HepG2 (cell line): ENCODE measurements around the gene BRPF1. TPM values are rescaled to one million over a fixed set of nuclear protein-coding genes. Genes with fewer than 3 reads are reported as not detected.
A peak's percentile ranks its signal among the peaks of the same experiment; 100 is the strongest.

Source experiments
- ASH2L ChIP-seq: fragments of 300-600, 200-600 bp; sonication (generic); IDR thresholded peaks from 2 replicates; pipeline ENCODE4 v1.7.0; 2017; ENCODE audit warnings: low read depth, mild to moderate bottlenecking, moderate library complexity, mixed read lengths, low read length; ENCODE audit not compliant: insufficient read length
- EP300 ChIP-seq, 3 experiments: sonication (generic) in 1 of 3; formaldehyde crosslinking in 1 of 3; IDR thresholded peaks; 2 replicates each; pipeline versions ENCODE4 v1.5.1 to v1.6.1; 2011 to 2020; ENCODE audit warnings: low read depth in 2 of 3, low read length in 2 of 3, borderline replicate concordance in 1 of 3, improper control_type of control experiment in 1 of 3, mild to moderate bottlenecking in 1 of 3, missing genetic modification reagents in 1 of 3, moderate library complexity in 1 of 3
- FLYWCH1 ChIP-seq: sonication (generic); formaldehyde crosslinking; IDR thresholded peaks from 2 replicates; pipeline ENCODE4 v1.8.1; 2023; ENCODE audit warnings: mild to moderate bottlenecking, missing genetic modification reagents
- GTF2F1 ChIP-seq: fragments of 150-350 bp; IDR thresholded peaks from 2 replicates; pipeline ENCODE4 v1.6.1; 2014; ENCODE audit warnings: low read length
- HNRNPK ChIP-seq: fragments of 200-400 bp; formaldehyde crosslinking; IDR thresholded peaks from 2 replicates; pipeline ENCODE4 v1.6.1; 2018; ENCODE audit warnings: low read length, low read depth, moderate library complexity, mild to moderate bottlenecking; ENCODE audit not compliant: poor library complexity, severe bottlenecking
- HOXA9 ChIP-seq: sonication (generic); formaldehyde crosslinking; IDR thresholded peaks from 2 replicates; pipeline ENCODE4 v1.8.1; 2022; ENCODE audit warnings: missing genetic modification reagents, mild to moderate bottlenecking, moderate library complexity, borderline replicate concordance
- KDM3A ChIP-seq: IDR thresholded peaks from 2 replicates; pipeline ENCODE4 v1.6.1; 2018; ENCODE audit warnings: low read depth, missing compliant biosample characterization
- KLF11 ChIP-seq: IDR thresholded peaks from 2 replicates; pipeline ENCODE4 v1.6.1; 2016; ENCODE audit warnings: missing compliant biosample characterization
- MAF1 ChIP-seq: sonication (generic); formaldehyde crosslinking; IDR thresholded peaks from 2 replicates; pipeline ENCODE4 v1.5.0; 2020; ENCODE audit warnings: missing genetic modification reagents, borderline replicate concordance
- NAIF1 ChIP-seq: sonication (generic); formaldehyde crosslinking; IDR thresholded peaks from 2 replicates; pipeline ENCODE4 v1.5.0; 2020; ENCODE audit warnings: mild to moderate bottlenecking, missing genetic modification reagents, borderline replicate concordance
- NONO ChIP-seq, 2 experiments: fragments of 450-650 bp in 1 of 2; sonication (generic) in 1 of 2; formaldehyde crosslinking in 1 of 2; IDR thresholded peaks in 1 of 2; conservative IDR thresholded peaks in 1 of 2; 2 replicates each; pipeline versions ENCODE4 v1.6.1 to v1.8.0; 2017 to 2022; ENCODE audit warnings: mild to moderate bottlenecking in 1 of 2, missing genetic modification reagents in 1 of 2, moderate library complexity in 1 of 2
- RBM39 ChIP-seq: fragments of 200-400 bp; formaldehyde crosslinking; IDR thresholded peaks from one replicate; pipeline ENCODE4 v1.6.1; 2018; ENCODE audit warnings: antibody characterized with exemption, mild to moderate bottlenecking, low read depth, low read length; ENCODE audit not compliant: poor library complexity, severe bottlenecking
- RFX5 ChIP-seq: IDR thresholded peaks from 2 replicates; pipeline ENCODE4 v1.6.1; 2011; ENCODE audit warnings: low read depth, low read length, improper control_type of control experiment
- SCMH1 ChIP-seq: sonication (generic); formaldehyde crosslinking; IDR thresholded peaks from 2 replicates; pipeline ENCODE4 v1.9.0; 2021; ENCODE audit warnings: missing genetic modification reagents, mild to moderate bottlenecking, borderline replicate concordance
- SMARCE1 ChIP-seq: fragments of 450-650 bp; IDR thresholded peaks from 2 replicates; pipeline ENCODE4 v1.6.1; 2017; ENCODE audit warnings: borderline replicate concordance
- TAF1 ChIP-seq: sonication (generic); formaldehyde crosslinking; IDR thresholded peaks from 2 replicates; pipeline ENCODE4 v1.4.0; 2020; ENCODE audit warnings: missing genetic modification reagents
- TEAD2 ChIP-seq: sonication (generic); formaldehyde crosslinking; IDR thresholded peaks from 2 replicates; pipeline ENCODE4 v1.9.0; 2021; ENCODE audit warnings: missing genetic modification reagents
- XRCC5 ChIP-seq: fragments of 200-400 bp; formaldehyde crosslinking; optimal IDR thresholded peaks from 2 replicates; pipeline ENCODE3; 2017; ENCODE audit warnings: mild to moderate bottlenecking, low read length
- polyA plus RNA-seq, 8 experiments: library from polyadenylated mRNA; depleted of rRNA in 3 of 8; stranded (reverse) in 7 of 8; unstranded in 1 of 8; fragments of >200 nt; fragmentation: Illumina TruSeq in 4 of 8; extraction: Trizol in 4 of 8; gene quantifications; 2 replicates each; pipeline versions ENCODE4 v1.2.1 to v1.2.3, GENCODE V29; 2011 to 2016; ENCODE audit warnings: low read depth in 4 of 8, missing spikeins in 1 of 8, mixed read lengths in 1 of 8; ENCODE audit not compliant: insufficient read depth in 1 of 8
- total RNA-seq, 5 experiments: library from RNA; depleted of rRNA; stranded (reverse); fragments of >200 nt; fragmentation: Illumina TruSeq; extraction: Trizol; gene quantifications; 2 replicates each; pipeline ENCODE4 v1.2.3, GENCODE V29; 2016; ENCODE audit warnings: low read depth in 1 of 5
- TF ChIP-seq, protein P1 (sequence below): sonication (generic); formaldehyde crosslinking; IDR thresholded peaks from 2 replicates; pipeline ENCODE4 v1.4.0; 2020; ENCODE audit warnings: missing genetic modification reagents
- TF ChIP-seq, protein P2 (sequence below): sonication (generic); formaldehyde crosslinking; IDR thresholded peaks from 2 replicates; pipeline ENCODE4 v1.4.0; 2020; ENCODE audit warnings: missing genetic modification reagents
- TF ChIP-seq, protein P3 (sequence below): sonication (generic); formaldehyde crosslinking; IDR thresholded peaks from 2 replicates; pipeline ENCODE4 v1.8.1; 2022; ENCODE audit warnings: low read depth, mild to moderate bottlenecking, missing genetic modification reagents

Gene BRPF1
- total and polyA plus RNA-seq, 2 of the 13 experiments (the other 11 are each of a cell fraction or from before 2014, with no cell fraction given) = 7.3 to 10.0 TPM

DNA sequence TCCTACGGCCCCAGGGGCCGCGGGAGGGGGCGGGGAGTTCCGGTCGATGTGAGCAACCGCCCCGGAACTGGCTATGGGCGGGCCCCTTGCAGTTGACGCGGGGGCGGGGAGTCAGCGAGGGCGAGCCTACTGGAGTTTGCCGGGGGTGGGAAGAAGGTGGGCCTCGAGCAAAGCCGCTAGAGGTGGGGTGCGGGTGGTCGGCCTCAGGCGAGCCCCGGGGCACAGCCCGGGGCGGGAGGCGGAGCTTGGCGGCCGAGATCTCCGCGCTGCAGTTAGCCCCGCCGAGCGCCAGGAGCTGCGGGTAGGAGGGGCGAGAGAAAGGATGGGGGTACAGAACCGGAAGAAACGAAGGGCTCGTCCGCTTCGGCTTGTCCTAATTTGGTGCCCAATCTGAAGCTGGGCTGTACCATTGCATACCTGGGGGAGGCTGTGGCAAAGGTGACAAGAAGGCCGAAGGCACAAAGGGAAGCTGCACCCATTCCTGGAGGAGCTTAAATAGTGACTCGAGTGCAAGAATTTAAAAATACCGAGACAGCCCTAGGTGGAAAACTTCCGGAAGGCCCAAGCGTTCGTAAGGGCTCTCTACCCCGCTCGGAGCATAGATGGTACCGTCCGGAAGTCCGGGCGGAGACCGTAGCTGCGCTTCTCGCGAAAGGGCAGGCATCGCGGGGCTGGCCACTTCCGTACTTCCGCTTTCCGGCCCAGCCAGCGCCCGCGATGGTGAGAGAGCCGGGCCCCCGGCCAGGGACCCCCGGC is 61.0 kb downstream of the BRPF1 start, which contains the start of the genes ARPC4 and TADA3 (continued):
- TF ChIP-seq SMARCE1 (no peak), KLF11 (CRISPR knock-in tag) (peak; percentile 58; the same call in 1 of the 2 replicates), KDM3A (CRISPR knock-in tag) (no peak), NONO (IDR thresholded peaks at IDR 0.05) (no peak), NONO (CRISPR knock-in tag; conservative IDR thresholded peaks at IDR 0.05) (peak; percentile 67), GTF2F1 (no peak), HNRNPK (peak; percentile 81), TAF1 (CRISPR knock-in tag) (peak; percentile 63; the same call in 1 of the 2 replicates), EP300 (IDR thresholded peaks at IDR 0.05; ENCODE audit: low read depth in 2 of 2, low read length in 2 of 2) (no peak), EP300 (CRISPR knock-in tag; IDR thresholded peaks at IDR 0.05; ENCODE audit: borderline replicate concordance) (no peak), RFX5 (no peak), ASH2L (peak; percentile 84), MAF1 (0 out of 2 replicates have a peak, but pooled peaks have one; percentile 57), NAIF1 (CRISPR knock-in tag) (no peak), TEAD2 (CRISPR knock-in tag) (no peak), XRCC5 (peak; percentile 20), SCMH1 (CRISPR knock-in tag) (no peak), RBM39 (peak; percentile 54), FLYWCH1 (no peak), HOXA9 (CRISPR knock-in tag) (peak; percentile 35; the same call in 1 of the 2 replicates)
- TF ChIP-seq, protein P1, sequence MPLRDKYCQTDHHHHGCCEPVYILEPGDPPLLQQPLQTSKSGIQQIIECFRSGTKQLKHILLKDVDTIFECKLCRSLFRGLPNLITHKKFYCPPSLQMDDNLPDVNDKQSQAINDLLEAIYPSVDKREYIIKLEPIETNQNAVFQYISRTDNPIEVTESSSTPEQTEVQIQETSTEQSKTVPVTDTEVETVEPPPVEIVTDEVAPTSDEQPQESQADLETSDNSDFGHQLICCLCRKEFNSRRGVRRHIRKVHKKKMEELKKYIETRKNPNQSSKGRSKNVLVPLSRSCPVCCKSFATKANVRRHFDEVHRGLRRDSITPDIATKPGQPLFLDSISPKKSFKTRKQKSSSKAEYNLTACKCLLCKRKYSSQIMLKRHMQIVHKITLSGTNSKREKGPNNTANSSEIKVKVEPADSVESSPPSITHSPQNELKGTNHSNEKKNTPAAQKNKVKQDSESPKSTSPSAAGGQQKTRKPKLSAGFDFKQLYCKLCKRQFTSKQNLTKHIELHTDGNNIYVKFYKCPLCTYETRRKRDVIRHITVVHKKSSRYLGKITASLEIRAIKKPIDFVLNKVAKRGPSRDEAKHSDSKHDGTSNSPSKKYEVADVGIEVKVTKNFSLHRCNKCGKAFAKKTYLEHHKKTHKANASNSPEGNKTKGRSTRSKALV (CRISPR knock-in tag) = peak; percentile 44; the same call in 1 of the 2 replicates
- TF ChIP-seq, protein P2, sequence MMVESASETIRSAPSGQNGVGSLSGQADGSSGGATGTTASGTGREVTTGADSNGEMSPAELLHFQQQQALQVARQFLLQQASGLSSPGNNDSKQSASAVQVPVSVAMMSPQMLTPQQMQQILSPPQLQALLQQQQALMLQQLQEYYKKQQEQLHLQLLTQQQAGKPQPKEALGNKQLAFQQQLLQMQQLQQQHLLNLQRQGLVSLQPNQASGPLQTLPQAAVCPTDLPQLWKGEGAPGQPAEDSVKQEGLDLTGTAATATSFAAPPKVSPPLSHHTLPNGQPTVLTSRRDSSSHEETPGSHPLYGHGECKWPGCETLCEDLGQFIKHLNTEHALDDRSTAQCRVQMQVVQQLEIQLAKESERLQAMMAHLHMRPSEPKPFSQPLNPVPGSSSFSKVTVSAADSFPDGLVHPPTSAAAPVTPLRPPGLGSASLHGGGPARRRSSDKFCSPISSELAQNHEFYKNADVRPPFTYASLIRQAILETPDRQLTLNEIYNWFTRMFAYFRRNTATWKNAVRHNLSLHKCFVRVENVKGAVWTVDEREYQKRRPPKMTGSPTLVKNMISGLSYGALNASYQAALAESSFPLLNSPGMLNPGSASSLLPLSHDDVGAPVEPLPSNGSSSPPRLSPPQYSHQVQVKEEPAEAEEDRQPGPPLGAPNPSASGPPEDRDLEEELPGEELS (CRISPR knock-in tag) = no peak
- TF ChIP-seq, protein P3, sequence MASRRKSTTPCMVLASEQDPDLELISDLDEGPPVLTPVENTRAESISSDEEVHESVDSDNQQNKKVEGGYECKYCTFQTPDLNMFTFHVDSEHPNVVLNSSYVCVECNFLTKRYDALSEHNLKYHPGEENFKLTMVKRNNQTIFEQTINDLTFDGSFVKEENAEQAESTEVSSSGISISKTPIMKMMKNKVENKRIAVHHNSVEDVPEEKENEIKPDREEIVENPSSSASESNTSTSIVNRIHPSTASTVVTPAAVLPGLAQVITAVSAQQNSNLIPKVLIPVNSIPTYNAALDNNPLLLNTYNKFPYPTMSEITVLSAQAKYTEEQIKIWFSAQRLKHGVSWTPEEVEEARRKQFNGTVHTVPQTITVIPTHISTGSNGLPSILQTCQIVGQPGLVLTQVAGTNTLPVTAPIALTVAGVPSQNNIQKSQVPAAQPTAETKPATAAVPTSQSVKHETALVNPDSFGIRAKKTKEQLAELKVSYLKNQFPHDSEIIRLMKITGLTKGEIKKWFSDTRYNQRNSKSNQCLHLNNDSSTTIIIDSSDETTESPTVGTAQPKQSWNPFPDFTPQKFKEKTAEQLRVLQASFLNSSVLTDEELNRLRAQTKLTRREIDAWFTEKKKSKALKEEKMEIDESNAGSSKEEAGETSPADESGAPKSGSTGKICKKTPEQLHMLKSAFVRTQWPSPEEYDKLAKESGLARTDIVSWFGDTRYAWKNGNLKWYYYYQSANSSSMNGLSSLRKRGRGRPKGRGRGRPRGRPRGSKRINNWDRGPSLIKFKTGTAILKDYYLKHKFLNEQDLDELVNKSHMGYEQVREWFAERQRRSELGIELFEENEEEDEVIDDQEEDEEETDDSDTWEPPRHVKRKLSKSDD = no peak
